Measurements from ENCODE around the gene KCNIP1.

- no peak for TF ChIP-seq EZH2phosphoT487 (IDR thresholded peaks at IDR 0.05; ENCODE audit: borderline replicate concordance, low read length)
- TF ChIP-seq, protein P1, sequence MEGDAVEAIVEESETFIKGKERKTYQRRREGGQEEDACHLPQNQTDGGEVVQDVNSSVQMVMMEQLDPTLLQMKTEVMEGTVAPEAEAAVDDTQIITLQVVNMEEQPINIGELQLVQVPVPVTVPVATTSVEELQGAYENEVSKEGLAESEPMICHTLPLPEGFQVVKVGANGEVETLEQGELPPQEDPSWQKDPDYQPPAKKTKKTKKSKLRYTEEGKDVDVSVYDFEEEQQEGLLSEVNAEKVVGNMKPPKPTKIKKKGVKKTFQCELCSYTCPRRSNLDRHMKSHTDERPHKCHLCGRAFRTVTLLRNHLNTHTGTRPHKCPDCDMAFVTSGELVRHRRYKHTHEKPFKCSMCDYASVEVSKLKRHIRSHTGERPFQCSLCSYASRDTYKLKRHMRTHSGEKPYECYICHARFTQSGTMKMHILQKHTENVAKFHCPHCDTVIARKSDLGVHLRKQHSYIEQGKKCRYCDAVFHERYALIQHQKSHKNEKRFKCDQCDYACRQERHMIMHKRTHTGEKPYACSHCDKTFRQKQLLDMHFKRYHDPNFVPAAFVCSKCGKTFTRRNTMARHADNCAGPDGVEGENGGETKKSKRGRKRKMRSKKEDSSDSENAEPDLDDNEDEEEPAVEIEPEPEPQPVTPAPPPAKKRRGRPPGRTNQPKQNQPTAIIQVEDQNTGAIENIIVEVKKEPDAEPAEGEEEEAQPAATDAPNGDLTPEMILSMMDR (conservative IDR thresholded peaks at IDR 0.05; ENCODE audit: low read depth, low read length): no peak
- no peak for TF ChIP-seq EZH2 (IDR thresholded peaks at IDR 0.05; ENCODE audit: low read length, unreplicated experiment)
Observed at GRCh38 chr5:170573114-170573513, 69.3 kb downstream of the KCNIP1 start.

All from PC-3 (cell line).